ENCODE results near the gene CSTB.

DNA sequence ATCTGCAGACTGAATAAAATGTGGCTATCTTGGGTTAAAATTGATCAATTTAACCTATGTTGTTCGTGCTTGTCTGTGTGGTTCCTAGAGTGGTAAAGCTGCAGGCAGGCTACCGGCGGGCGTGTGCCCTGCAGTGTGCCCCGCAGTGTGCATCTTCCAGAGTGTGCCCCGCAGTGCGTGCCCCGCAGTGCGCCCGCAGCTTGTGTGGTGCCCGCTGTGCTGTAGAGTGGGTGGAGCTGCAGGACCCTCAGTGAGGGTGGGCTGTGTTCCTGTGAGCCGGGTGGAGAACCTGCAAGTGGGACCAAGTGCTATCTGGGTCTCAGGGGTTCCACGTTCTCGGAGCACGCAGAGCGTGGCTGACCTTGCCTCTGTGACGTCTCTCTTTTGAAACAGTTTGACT, 24.0 kb upstream of the CSTB start:
- TF ChIP-seq, protein P1, sequence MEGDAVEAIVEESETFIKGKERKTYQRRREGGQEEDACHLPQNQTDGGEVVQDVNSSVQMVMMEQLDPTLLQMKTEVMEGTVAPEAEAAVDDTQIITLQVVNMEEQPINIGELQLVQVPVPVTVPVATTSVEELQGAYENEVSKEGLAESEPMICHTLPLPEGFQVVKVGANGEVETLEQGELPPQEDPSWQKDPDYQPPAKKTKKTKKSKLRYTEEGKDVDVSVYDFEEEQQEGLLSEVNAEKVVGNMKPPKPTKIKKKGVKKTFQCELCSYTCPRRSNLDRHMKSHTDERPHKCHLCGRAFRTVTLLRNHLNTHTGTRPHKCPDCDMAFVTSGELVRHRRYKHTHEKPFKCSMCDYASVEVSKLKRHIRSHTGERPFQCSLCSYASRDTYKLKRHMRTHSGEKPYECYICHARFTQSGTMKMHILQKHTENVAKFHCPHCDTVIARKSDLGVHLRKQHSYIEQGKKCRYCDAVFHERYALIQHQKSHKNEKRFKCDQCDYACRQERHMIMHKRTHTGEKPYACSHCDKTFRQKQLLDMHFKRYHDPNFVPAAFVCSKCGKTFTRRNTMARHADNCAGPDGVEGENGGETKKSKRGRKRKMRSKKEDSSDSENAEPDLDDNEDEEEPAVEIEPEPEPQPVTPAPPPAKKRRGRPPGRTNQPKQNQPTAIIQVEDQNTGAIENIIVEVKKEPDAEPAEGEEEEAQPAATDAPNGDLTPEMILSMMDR (IDR thresholded peaks at IDR 0.05 in 2 of 3, conservative IDR thresholded peaks at IDR 0.05 in 1 of 3; ENCODE audit: borderline replicate concordance in 1 of 3, insufficient read depth in 1 of 3, low read depth in 2 of 3, low read length in 2 of 3): no peak
- no peak for TF ChIP-seq RAD21 (IDR thresholded peaks at IDR 0.05; ENCODE audit: low read depth)
- no peak for TF ChIP-seq EZH2 (IDR thresholded peaks at IDR 0.05)
- no peak for TF ChIP-seq POLR2A (IDR thresholded peaks at IDR 0.05; ENCODE audit: borderline replicate concordance, extremely low read depth, insufficient read depth, insufficient read length)
